MCF 10A (cell line): ENCODE results near the gene ZNF17. TPM values are rescaled to one million over a fixed set of nuclear protein-coding genes. Genes with fewer than 3 reads are reported as not detected.

ENCODE experiments used
- BruUV-seq: library from RNA; stranded (reverse); fragments of 400-500 nt; replicated peaks from 2 replicates; lab custom pipeline; 2021; lab: Mats Ljungman, UMichigan
- CTCF ChIA-PET: fragments of 300-600 bp; sonication (Branson Sonifier 250); formaldehyde crosslinking; extraction: SDS; loops from one replicate; lab custom pipeline; 2021; ENCODE audit warnings: antibody characterized with exemption, inconsistent platforms; lab: Yijun Ruan, JAX
- POLR2A ChIA-PET: fragments of 300-600, 350-650 bp; sonication (Branson Sonifier 250); formaldehyde crosslinking; extraction: SDS; loops from one replicate; lab custom pipeline; 2020; ENCODE audit warnings: antibody characterized with exemption, inconsistent platforms; lab: Yijun Ruan, JAX
- DNase-seq: peaks from one replicate; pipeline ENCODE4 v3.0.0-alpha.2; 2018; ENCODE audit not compliant: unreplicated experiment
- H3K27ac Mint-ChIP-seq: one replicate; pipeline ENCODE4 v1.8.0; 2022; ENCODE audit warnings: mild to moderate bottlenecking, low read depth, mixed read lengths; ENCODE audit not compliant: unreplicated experiment
- H3K27me3 Mint-ChIP-seq: one replicate; pipeline ENCODE4 v1.8.0; 2022; ENCODE audit warnings: mixed read lengths; ENCODE audit not compliant: insufficient read depth, unreplicated experiment
- H3K36me3 Mint-ChIP-seq: one replicate; pipeline ENCODE4 v1.8.0; 2022; ENCODE audit warnings: mild to moderate bottlenecking, moderate library complexity, mixed read lengths; ENCODE audit not compliant: insufficient read depth, unreplicated experiment
- H3K4me1 Mint-ChIP-seq: one replicate; pipeline ENCODE4 v1.8.0; 2022; ENCODE audit warnings: mixed read lengths; ENCODE audit not compliant: insufficient read depth, unreplicated experiment
- H3K4me3 Mint-ChIP-seq: one replicate; pipeline ENCODE4 v1.8.0; 2022; ENCODE audit warnings: mild to moderate bottlenecking, moderate library complexity, mixed read lengths; ENCODE audit not compliant: unreplicated experiment
- H3K9me3 Mint-ChIP-seq: one replicate; pipeline ENCODE4 v1.8.0; 2022; ENCODE audit warnings: mixed read lengths; ENCODE audit not compliant: unreplicated experiment
- CTCF ChIP-seq: fragments of 200-600 bp; IDR thresholded peaks from one replicate; pipeline ENCODE4 v1.8.0; 2022; ENCODE audit warnings: antibody characterized with exemption, mild to moderate bottlenecking; ENCODE audit not compliant: unreplicated experiment
- intact Hi-C: fragments of 100-400 bp; cut with micrococcal nuclease; formaldehyde crosslinking; loops from 2 replicates; pipeline ENCODE4 v1.14.1; 2022
- total RNA-seq: library from RNA; stranded (reverse); gene quantifications from 2 replicates; pipeline ENCODE4 v1.2.3, GENCODE V29; 2022

Gene ZNF17
- total RNA-seq, 1 experiment from 2014 or later = 8.3 TPM

DNA sequence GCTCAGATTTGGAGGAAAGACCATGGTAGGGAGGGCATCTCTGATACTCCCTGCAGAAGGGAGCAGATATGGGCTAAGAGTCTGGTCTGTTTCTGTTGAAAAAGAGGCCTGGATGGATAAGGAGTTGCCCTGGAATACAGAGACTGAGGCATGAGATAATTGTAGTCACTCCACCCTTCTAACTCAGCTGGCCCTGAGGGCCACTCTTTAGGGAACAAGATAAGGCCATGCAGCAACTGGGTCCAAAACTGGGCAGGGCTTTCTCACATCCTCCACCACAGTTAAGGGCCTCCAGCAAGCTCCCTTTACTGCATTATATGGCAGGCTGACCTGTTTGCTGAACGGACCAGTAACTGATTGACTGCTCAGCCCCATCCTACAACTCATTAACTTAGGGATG lies 25.5 kb downstream of the ZNF17 start:
- CTCF ChIA-PET = interaction anchor here (0.5 to 1.0 kb wide), 6 partner anchors 30 to 1079 kb away, joined by 3 to 4 read pairs (median 3); partner anchors contain the start of gene ZNF772
- no peak for TF ChIP-seq CTCF
- intact Hi-C loops = no loop called here
- BruUV-seq = no TSS peak
- no peak for DNase-seq
- H3K4me1 Mint-ChIP-seq = peaks cover 33% of the 10 kb centered on the region
- H3K27me3 Mint-ChIP-seq = no peaks in the 10 kb centered on the region
- peaks cover 31% of the 10 kb centered on the region for H3K9me3 Mint-ChIP-seq
- H3K27ac Mint-ChIP-seq = peak overlapping the region; percentile 93
- POLR2A ChIA-PET = interaction anchor here (0.6 to 2.4 kb wide), 13 partner anchors 9 to 1122 kb away, joined by 3 to 20 read pairs (median 4); partner anchors contain the start of genes ZNF17, ZNF419, ZNF497 and ZNF543
- peaks cover 33% of the 10 kb centered on the region for H3K36me3 Mint-ChIP-seq
- H3K4me3 Mint-ChIP-seq = peak overlapping the region; percentile 99

GRCh38 chr19:57437931-57438330 lies 27.0 kb downstream of the ZNF17 start:
- no peak overlapping the region for H3K4me3 Mint-ChIP-seq
- H3K27ac Mint-ChIP-seq = no peak overlapping the region
- peaks cover 33% of the 10 kb centered on the region for H3K9me3 Mint-ChIP-seq
- peaks cover 33% of the 10 kb centered on the region for H3K4me1 Mint-ChIP-seq
- POLR2A ChIA-PET = no interaction called here
- peaks cover 33% of the 10 kb centered on the region for H3K36me3 Mint-ChIP-seq
- intact Hi-C loops = no loop called here
- CTCF ChIA-PET = interaction anchor here (1.0 kb wide), 1 partner anchor 27 kb away, joined by 3 read pairs; no protein-coding TSS in a partner anchor
- DNase-seq = no peak
- no peaks in the 10 kb centered on the region for H3K27me3 Mint-ChIP-seq
- BruUV-seq = no TSS peak
- TF ChIP-seq CTCF = no peak

DNA sequence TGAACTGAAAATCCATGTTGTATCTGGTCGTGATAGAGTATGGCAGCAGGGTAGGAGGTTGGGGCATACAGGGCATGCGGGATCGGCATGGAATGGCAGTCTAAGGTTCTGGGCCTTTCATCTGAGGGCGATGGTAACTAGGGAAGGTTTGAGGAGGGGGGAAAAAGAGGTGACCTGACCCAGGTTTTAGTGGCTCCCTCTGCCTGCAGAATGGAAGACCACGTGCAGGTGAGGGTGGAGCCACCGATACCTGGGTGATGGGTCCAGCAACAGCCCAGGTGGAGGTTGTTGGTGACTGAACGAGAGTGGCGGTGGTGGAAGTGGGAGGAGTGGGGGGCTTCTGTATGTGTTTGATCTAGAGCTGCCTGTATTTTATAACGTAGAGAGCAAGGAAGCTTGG lies 28.0 kb downstream of the ZNF17 start:
- peak overlapping the region; percentile 68 for H3K27ac Mint-ChIP-seq
- no peak overlapping the region for H3K4me3 Mint-ChIP-seq
- ChIA-PET CTCF (interaction anchor here (0.6 kb wide), 1 partner anchor 328 kb away, joined by 3 read pairs; no protein-coding TSS in a partner anchor), POLR2A (interaction anchor here (0.7 kb wide), 1 partner anchor 9 kb away, joined by 3 read pairs; no protein-coding TSS in a partner anchor)
- no TSS peak for BruUV-seq
- TF ChIP-seq CTCF = no peak
- DNase-seq = no peak
- H3K9me3 Mint-ChIP-seq = peaks cover 32% of the 10 kb centered on the region
- intact Hi-C loops = no loop called here
- peaks cover 42% of the 10 kb centered on the region for H3K36me3 Mint-ChIP-seq
- H3K27me3 Mint-ChIP-seq = no peaks in the 10 kb centered on the region
- H3K4me1 Mint-ChIP-seq = peaks cover 33% of the 10 kb centered on the region

- no peak overlapping the region for H3K27ac Mint-ChIP-seq
- H3K4me3 Mint-ChIP-seq = no peak overlapping the region
- ChIA-PET CTCF (interaction anchor here (0.6 kb wide), 1 partner anchor 182 kb away, joined by 3 read pairs; no protein-coding TSS in a partner anchor), POLR2A (no interaction called here)
- TF ChIP-seq CTCF = no peak
- peaks cover 13% of the 10 kb centered on the region for H3K4me1 Mint-ChIP-seq
- peaks cover 41% of the 10 kb centered on the region for H3K36me3 Mint-ChIP-seq
- no TSS peak for BruUV-seq
- H3K27me3 Mint-ChIP-seq = no peaks in the 10 kb centered on the region
- DNase-seq = no peak
- H3K9me3 Mint-ChIP-seq = peaks cover 32% of the 10 kb centered on the region
- intact Hi-C loops = no loop called here
Observed at GRCh38 chr19:57441979-57442752, 31.2 kb downstream of the ZNF17 start.
